Pulmonary artery endothelial cell (primary cell): ENCODE data around the gene CHMP5. TPM values are rescaled to one million over a fixed set of nuclear protein-coding genes. Genes with fewer than 3 reads are reported as not detected.
A peak's percentile ranks its signal among the peaks of the same experiment; 100 is the strongest.

Source experiments
- DNase-seq: peaks from one replicate; pipeline ENCODE4 v3.0.0-alpha.2; 2011; ENCODE audit warnings: low read depth, low spot score
- total RNA-seq: library from RNA; depleted of rRNA; stranded (reverse); fragments of >200 nt; gene quantifications from 2 replicates; pipeline ENCODE4 v1.2.3, GENCODE V29; 2014

Gene CHMP5
- 84.0 and 98.8 TPM in 2 replicates for total RNA-seq

- DNase-seq: peak; percentile 98
These were observed at the start of gene CHMP5, which contains the start of gene BAG1 for GRCh38 chr9:33264473-33265177. Gene CHMP5 (plus strand): TSS chr9:33265049. CDS start chr9:33265079, 30 bp downstream. Gene BAG1 (minus strand): TSS chr9:33264708.

- DNase-seq: no peak
These were observed 43.9 kb upstream of the CHMP5 start for GRCh38 chr9:33220681-33221567.

- no peak for DNase-seq
These were observed 43.3 kb upstream of the CHMP5 start for GRCh38 chr9:33221568-33221884.

- DNase-seq: no peak
These were observed 42.8 kb upstream of the CHMP5 start for GRCh38 chr9:33222031-33222430.

- no peak for DNase-seq
These were observed 41.2 kb upstream of the CHMP5 start for GRCh38 chr9:33223696-33224095.

GRCh38 chr9:33225319-33226147, 39.3 kb upstream of the CHMP5 start:
- DNase-seq: peak; percentile 46

- no peak for DNase-seq
These were observed 37.8 kb upstream of the CHMP5 start for GRCh38 chr9:33227008-33227398.

- DNase-seq: no peak
These were observed 37.1 kb upstream of the CHMP5 start for GRCh38 chr9:33227741-33228140.

GRCh38 chr9:33228606-33229005, 36.2 kb upstream of the CHMP5 start:
- DNase-seq: no peak

GRCh38 chr9:33229359-33230114, 35.3 kb upstream of the CHMP5 start:
- no peak for DNase-seq

- DNase-seq: no peak
These were observed 33.9 kb upstream of the CHMP5 start for GRCh38 chr9:33230756-33231622.

- no peak for DNase-seq
These were observed 33.3 kb upstream of the CHMP5 start for GRCh38 chr9:33231623-33231942.

GRCh38 chr9:33232815-33233214, 32.0 kb upstream of the CHMP5 start:
- no peak for DNase-seq

GRCh38 chr9:33233626-33234342, 31.1 kb upstream of the CHMP5 start:
- no peak for DNase-seq

GRCh38 chr9:33234511-33235467, 30.1 kb upstream of the CHMP5 start:
- no peak for DNase-seq

- no peak for DNase-seq
These were observed 28.3 kb upstream of the CHMP5 start for GRCh38 chr9:33236571-33236970.

- no peak for DNase-seq
These were observed 24.9 kb upstream of the CHMP5 start, which contains the start of gene SPINK4 for GRCh38 chr9:33239921-33240320. Gene SPINK4 (plus strand): TSS chr9:33240167. CDS start chr9:33240209, 42 bp downstream.

- no peak for DNase-seq
These were observed 23.6 kb upstream of the CHMP5 start for GRCh38 chr9:33241298-33241697.
